HG02759 (cell line): ENCODE measurements around the gene CEBPA.
A peak's percentile ranks its signal among the peaks of the same experiment; 100 is the strongest.
"Not testable (repeated sequence)": the region's sequence is repeated elsewhere in the genome, so short reads cannot be mapped to it uniquely, and the experiment has no call there.

Experiments used
- ATAC-seq: cut with Tn5 transposase; IDR thresholded peaks from one replicate; pipeline ENCODE4 v1.9.1; 2021; ENCODE audit warnings: mild to moderate bottlenecking, moderate library complexity; ENCODE audit not compliant: unreplicated experiment

The CEBPA gene

GRCh38 chr19:33325920-33326319, 23.6 kb upstream of the CEBPA start:
- no peak for ATAC-seq

DNA sequence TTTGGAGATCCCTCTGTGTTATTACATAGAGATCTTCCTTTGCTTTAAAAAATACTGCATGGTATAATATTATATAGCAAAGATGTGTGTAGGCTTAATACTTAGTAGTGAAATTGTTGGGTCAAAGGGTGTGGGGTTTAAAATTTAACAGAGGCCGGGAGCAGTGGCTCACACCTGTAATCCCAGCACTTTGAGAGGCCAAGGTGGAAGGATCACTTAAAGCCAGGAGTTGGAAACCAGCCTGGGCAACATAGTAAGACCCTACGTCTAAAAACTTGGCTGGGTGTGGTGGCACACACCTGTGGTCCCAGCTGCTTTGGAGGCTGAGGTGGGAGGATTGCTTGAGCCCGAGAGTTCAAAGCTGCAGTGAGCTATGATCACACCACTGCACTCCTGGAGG, 22.3 kb upstream of the CEBPA start:
- ATAC-seq, result no peak

GRCh38 chr19:33323093-33323820, 20.9 kb upstream of the CEBPA start:
- ATAC-seq, result no peak

DNA sequence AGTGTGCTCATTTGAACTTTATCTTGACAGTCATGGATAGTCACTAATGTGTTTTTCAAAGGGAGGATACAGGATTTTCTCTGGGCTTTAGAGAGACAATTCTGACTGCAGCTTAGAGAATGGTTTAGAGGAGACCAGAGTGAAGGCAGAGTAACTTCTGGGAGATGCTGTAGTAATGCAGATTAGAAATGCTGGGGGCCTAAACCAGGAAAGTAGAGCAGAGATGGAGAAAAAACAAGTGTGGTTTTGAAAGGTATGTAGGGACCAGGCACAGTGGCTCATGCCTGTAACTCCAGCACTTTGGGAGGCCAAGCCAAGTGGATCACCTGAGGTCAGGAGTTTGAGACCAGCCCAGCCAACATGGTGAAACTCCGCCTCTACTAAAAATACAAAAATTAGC, 18.3 kb upstream of the CEBPA start:
- no peak for ATAC-seq

DNA sequence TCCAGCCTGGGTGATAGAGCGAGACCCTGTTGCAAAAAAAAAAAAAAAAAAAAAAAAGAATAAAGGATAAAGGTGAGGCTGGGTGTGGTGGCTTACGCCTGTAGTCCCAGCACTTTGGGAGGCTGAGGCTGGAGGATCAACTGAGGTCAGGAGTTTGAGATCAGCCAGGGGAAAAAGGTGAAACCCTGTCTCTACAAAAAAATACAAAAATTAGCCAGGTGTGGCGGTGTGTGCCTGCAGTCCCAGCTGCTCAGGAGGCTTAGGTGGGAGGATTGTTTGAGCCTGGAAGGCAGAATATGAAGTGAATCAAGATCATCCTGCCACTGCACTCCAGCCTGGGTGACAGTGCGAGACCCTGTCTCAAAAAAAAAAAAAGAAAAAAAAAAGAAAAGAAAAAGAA, 15.7 kb upstream of the CEBPA start:
- ATAC-seq, result not testable (repeated sequence)

DNA sequence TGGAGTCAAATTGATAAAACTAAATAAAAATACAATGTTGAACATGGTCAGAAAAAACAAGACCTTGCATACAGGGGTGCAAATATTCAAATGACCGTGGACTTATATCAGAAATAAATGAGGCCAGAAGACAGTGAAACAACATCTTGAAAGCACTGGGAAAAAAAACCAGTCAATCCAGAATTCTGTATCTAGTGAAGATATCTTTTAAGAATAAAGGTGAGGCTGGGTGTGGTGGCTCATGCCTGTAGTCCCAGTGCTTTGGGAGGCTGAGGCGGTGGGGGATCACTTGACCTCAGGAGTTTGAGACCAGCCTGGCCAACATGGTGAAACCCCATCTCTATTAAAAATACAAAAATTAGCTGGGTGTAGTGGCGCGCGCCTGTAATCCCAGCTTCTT, 15.2 kb upstream of the CEBPA start:
- no peak for ATAC-seq

DNA sequence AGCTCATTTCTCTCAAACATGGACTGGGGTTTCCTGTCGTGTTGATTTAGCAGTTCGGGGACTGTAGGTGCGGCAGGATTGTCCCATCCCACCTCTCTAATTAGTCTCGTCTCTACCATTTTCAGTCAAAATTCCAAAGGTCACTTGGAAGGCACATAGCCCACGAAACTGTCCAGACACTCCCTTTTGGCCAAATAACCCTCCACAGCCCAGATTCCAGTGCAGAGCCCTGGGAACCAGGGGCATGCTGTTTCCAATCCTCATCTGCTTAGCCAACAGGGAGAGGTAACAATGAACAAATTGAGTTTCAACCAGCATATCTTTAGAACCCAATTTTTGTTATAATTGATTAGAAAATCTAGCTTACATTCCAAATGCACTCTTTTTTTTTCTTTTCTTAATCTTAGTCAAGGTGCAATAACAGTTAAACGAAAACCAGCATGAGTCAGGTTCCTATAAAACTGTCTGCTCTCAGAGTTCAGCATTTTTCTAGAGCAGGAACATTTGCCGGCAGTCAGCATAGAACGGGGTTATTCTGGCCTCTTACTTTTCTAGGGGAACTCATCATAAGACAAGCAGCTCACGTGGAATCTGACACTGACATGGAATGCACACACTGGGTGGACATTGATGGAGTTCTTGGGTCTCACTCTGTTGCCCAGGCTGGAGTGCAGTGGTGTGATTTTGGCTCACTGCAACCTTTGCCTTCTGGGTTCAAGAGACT, 14.4 kb upstream of the CEBPA start:
- no peak for ATAC-seq

DNA sequence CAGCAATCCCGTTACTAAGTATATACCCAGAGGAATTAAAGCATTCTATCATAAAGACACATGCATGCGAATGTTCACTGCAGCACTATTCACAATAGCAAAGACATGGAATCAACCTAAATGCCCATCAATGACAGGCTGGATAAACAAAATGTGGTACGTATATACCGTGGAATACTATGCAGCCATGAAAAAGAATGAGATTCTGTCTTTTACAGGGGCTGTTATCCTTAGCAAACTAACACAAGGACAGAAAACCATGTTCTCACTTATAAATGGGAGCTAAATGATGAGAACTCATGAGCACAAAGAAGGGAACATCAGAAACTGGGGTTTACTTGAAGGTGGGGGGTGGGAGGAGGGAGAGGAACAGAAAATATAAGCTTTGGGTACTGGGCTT, 10.5 kb upstream of the CEBPA start:
- ATAC-seq, result not testable (repeated sequence)

- no peak for ATAC-seq
Observed at GRCh38 chr19:33312065-33312464, 9.7 kb upstream of the CEBPA start.

DNA sequence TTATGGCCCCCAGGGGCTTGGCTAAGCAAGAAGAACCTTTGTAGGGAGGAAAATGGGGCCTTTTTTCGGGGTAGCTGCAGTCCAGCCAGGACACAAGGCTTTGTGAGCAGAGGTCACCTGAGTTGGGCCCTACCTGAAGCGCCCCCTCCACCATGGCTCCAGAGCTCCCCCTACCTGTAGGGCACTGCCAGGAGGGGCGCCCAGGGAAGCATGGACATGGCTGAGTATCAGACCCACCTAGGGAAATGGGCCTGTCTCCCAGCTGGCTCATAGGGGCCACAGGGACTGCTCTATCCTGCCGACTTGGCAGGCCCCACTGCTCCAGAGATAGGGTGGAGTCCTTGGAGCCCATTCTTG, 9.0 kb upstream of the CEBPA start:
- ATAC-seq, result no peak

DNA sequence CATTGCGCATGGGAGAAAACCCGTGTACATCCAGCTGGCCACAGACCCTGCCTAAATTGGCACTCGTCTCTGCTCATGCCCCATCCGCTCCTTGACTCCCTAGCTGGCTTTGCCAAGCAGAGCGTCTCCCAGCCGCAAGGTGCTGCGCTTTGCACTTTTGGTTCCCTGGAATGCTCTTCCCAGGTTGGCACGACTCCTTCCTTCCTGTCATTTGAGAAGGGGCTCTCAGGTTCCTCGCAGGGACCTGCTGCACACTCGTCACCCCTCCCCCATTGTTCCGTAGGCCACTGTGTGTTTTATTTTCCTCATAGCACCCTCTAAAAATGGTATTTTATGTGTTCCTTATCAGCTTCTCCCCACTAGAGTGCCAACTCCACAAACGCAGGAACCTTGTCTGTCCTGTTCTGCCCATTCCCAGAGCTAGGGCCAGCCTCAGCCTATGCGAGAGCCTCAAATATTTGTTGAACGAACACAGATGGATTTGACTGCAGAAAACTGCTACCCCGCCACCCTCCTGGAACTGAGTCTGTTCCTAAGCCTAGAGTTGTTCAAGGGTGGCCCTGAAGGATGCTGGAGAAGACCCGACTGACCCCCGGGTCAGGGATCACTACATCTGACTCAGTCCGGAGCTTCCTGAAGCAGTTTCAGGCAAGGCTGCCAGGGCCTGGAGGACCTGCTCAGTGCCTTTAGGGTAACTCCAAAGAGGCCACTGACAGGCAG, 8.4 kb upstream of the CEBPA start:
- no peak for ATAC-seq

DNA sequence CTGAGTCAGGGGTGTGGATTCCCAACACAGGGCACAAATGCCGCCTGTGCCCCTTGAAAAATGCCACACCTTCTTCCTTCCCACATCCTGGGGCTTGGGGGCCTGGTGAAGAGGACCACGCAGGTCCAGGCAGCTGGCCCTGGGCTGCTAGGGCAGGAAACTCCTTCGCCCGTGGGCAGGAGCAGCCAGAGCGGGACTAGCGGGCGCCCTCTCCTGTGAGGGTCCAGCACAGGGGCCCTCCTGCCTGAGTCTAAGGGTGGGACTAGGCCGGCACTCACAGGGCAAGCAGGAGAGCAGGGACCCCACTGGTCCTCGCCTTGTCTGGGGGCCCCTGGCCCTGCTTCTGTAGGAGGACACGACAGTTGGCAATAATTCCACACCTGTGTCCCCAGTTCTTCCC, 7.5 kb upstream of the CEBPA start:
- no peak for ATAC-seq

DNA sequence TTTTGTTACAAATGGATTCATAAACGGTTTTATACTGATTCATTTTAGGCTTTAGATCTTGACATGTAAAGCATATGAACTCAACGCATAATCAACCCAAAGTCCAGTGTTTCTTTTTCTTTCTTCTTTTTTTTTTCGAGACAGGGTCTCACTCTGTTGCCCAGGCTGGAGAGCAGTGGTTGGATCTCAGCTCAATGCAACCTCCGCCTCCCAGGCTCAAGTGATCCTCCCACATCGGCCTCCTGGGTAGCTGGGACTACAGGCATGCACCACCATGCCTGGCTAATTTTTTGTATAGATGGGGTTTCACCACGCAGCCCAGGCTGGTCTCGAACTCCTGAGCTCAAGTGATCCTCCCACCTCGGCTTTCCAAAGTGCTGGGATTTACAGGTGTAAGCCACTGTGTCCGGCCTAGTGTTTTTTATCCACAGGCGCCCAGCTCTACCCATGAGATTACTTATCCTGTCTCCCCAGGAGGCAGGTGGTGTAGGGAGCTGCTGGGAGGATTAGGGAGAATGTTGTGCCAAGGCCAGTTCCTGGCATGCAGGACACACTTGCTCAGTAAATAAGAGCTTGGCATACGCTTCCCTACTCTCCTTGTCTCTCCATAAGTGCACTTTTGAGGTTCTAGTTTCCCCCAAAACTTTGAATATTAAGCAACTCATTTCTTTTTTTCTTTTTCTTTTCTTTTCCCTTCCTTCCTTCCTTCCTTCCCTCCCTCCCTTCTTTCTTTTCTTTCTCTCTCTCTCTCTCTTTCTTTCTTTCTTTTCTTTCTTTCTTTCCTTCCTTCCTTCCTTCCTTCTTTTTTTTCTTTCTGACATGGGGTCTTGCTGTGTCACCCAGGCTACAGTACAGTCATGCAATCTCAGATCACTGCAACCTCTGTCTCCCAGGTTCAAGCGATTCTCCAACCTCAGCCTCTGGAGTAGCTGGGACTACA, 4.8 kb upstream of the CEBPA start:
- ATAC-seq, result no peak

DNA sequence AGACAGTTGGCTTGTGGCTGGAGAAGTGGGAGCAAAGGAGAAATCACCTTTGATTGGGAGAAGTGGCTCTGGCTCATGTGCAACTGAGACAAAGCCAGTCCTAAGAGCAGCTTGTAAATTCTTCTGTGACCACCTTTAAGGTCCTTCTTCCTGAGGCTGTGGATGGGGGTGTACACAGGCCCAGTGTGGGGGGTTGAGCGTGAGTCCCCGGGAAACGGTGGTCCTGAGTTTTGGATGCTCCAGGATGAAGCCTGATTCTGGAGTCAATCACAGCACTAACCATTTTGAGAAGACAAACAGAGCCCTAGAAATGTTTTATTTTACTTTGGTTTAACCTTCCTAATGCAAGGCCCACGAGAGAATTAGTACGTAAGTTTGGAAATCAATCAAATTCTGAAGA, 3.9 kb upstream of the CEBPA start:
- ATAC-seq, result no peak

- ATAC-seq, result no peak
Observed at GRCh38 chr19:33304760-33305647, 2.7 kb upstream of the CEBPA start.

- ATAC-seq, result no peak
Observed at GRCh38 chr19:33304371-33304759, 2.0 kb upstream of the CEBPA start.

GRCh38 chr19:33303791-33304345, 1.5 kb upstream of the CEBPA start:
- no peak for ATAC-seq

- ATAC-seq, result peak; percentile 32
Observed at GRCh38 chr19:33302974-33303790, 848 bp upstream of the CEBPA start.

DNA sequence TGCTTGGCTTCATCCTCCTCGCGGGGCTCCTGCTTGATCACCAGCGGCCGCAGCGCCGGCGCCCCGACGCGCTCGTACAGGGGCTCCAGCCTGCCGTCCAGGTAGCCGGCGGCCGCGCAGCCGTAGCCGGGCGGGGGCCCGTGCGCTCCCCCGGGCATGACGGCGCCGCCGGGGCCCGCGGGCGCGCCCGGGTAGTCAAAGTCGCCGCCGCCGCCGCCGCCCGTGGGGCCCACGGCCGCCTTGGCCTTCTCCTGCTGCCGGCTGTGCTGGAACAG, 497 bp downstream of the CEBPA start:
- ATAC-seq, result no peak
